Endothelial cell of umbilical vein (primary cell): ENCODE results near the gene ISM2. TPM values are rescaled to one million over a fixed set of nuclear protein-coding genes. Genes with fewer than 3 reads are reported as not detected.

ENCODE experiments used
- BruUV-seq: library from RNA; stranded (reverse); fragments of 400-500 nt; replicated peaks from 2 replicates; lab custom pipeline; 2021; lab: Mats Ljungman, UMichigan
- CTCF ChIA-PET: fragments of 300-600, 350-600 bp; sonication (Branson Sonifier 250); formaldehyde crosslinking; loops from one replicate; lab custom pipeline; 2021; ENCODE audit warnings: antibody characterized with exemption, inconsistent platforms; lab: Charles Lee
- POLR2A ChIA-PET: fragments of 300-600, 350-600 bp; sonication (Branson Sonifier 250); formaldehyde crosslinking; loops from one replicate; lab custom pipeline; 2021; ENCODE audit warnings: antibody characterized with exemption, inconsistent platforms; lab: Charles Lee
- DNase-seq: peaks from one replicate; pipeline ENCODE4 v3.0.0-alpha.2; 2011; ENCODE audit warnings: low read depth, low spot score
- FAIRE-seq: peaks from 2 replicates; lab custom pipeline; 2011; peaks lifted over from hg19 to GRCh38; lab: Jason Lieb, UNC
- H2AFZ ChIP-seq: 2 replicates; pipeline ENCODE4 v1.6.0; 2012; ENCODE audit warnings: low read depth, low read length, control low read depth, inconsistent platforms
- H3K27ac ChIP-seq: 2 replicates; pipeline ENCODE4 v1.5.1; 2011; ENCODE audit warnings: low read depth, mild to moderate bottlenecking, control low read depth, low read length, moderate library complexity; ENCODE audit not compliant: insufficient read depth
- H3K27me3 ChIP-seq, 2 experiments: 2 replicates each; pipeline versions ENCODE4 v1.6.0 to v1.6.1; 2011; ENCODE audit warnings: low read length in 2 of 2, mixed read lengths in 1 of 2; ENCODE audit not compliant: control insufficient read depth in 2 of 2, insufficient read depth in 2 of 2
- H3K36me3 ChIP-seq, 2 experiments: 2 replicates in 1 of 2; 3 replicates in 1 of 2; pipeline ENCODE4 v1.5.1; 2011; ENCODE audit warnings: low read length in 2 of 2, mild to moderate bottlenecking in 1 of 2, moderate library complexity in 1 of 2; ENCODE audit not compliant: control insufficient read depth in 2 of 2, insufficient read depth in 2 of 2; ENCODE audit errors: extremely low read depth in 1 of 2
- H3K4me1 ChIP-seq: 3 replicates; pipeline ENCODE4 v1.5.1; 2011; ENCODE audit warnings: mild to moderate bottlenecking, low read length; ENCODE audit not compliant: control insufficient read depth, insufficient read depth; ENCODE audit errors: extremely low read depth
- H3K4me2 ChIP-seq: 2 replicates; pipeline ENCODE4 v1.6.1; 2011; ENCODE audit warnings: low read length, control low read depth, mixed read lengths; ENCODE audit not compliant: insufficient read depth
- H3K4me3 ChIP-seq, 3 experiments: fragments of 200-600 bp in 1 of 3; sonication (generic), shearing (Covaris generic) in 1 of 3; replicated peaks in 1 of 3; 2 replicates each; pipeline ENCODE4 v1.5.1; 2011 to 2016; ENCODE audit warnings: control low read depth in 3 of 3, low read length in 3 of 3, mild to moderate bottlenecking in 2 of 3, inconsistent platforms in 1 of 3, low read depth in 1 of 3, moderate library complexity in 1 of 3; ENCODE audit not compliant: insufficient read depth in 1 of 3
- H3K79me2 ChIP-seq: 2 replicates; pipeline ENCODE4 v1.6.0; 2012; ENCODE audit warnings: low read length, inconsistent platforms; ENCODE audit not compliant: control insufficient read depth, insufficient read depth
- H3K9ac ChIP-seq: replicated peaks from 2 replicates; pipeline ENCODE3; 2011; ENCODE audit warnings: low read length, control low read depth; ENCODE audit not compliant: insufficient read depth; ENCODE audit errors: extremely low read depth
- H3K9me1 ChIP-seq: replicated peaks from 3 replicates; pipeline ENCODE4 v1.6.0; 2011; ENCODE audit warnings: mild to moderate bottlenecking, low read length; ENCODE audit not compliant: control insufficient read depth, insufficient read depth; ENCODE audit errors: extremely low read depth
- H3K9me3 ChIP-seq: replicated peaks from 2 replicates; pipeline ENCODE4 v1.5.1; 2012; ENCODE audit warnings: low read length, inconsistent platforms; ENCODE audit not compliant: control insufficient read depth, insufficient read depth
- H4K20me1 ChIP-seq: replicated peaks from 2 replicates; pipeline ENCODE3; 2011; ENCODE audit warnings: mild to moderate bottlenecking, low read length; ENCODE audit not compliant: control insufficient read depth, insufficient read depth; ENCODE audit errors: extremely low read depth
- CTCF ChIP-seq, 2 donors: IDR thresholded peaks; 1 replicate in 1 of 2; 2 replicates in 1 of 2; pipeline ENCODE4 v1.5.1; 2011; ENCODE audit warnings: low read length in 2 of 2, mild to moderate bottlenecking in 2 of 2, moderate library complexity in 2 of 2, control low read depth in 1 of 2, inconsistent platforms in 1 of 2, low read depth in 1 of 2; ENCODE audit not compliant: insufficient read depth in 1 of 2; ENCODE audit errors: extremely low read depth in 1 of 2
- FOS ChIP-seq: IDR thresholded peaks from 2 replicates; pipeline ENCODE4 v1.6.1; 2011; ENCODE audit warnings: mild to moderate bottlenecking, low read length, moderate library complexity, borderline replicate concordance; ENCODE audit not compliant: insufficient read depth
- GATA2 ChIP-seq: IDR thresholded peaks from 2 replicates; pipeline ENCODE4 v1.7.0; 2011; ENCODE audit warnings: low read depth, mild to moderate bottlenecking, moderate library complexity, mixed read lengths, low read length; ENCODE audit not compliant: insufficient read length, insufficient read depth
- JUN ChIP-seq: IDR thresholded peaks from 2 replicates; pipeline ENCODE4 v1.6.1; 2011; ENCODE audit warnings: borderline replicate concordance, low read depth; ENCODE audit not compliant: insufficient read length, insufficient read depth
- MYC ChIP-seq: IDR thresholded peaks from one replicate; pipeline ENCODE4 v1.6.1; 2011; ENCODE audit warnings: mild to moderate bottlenecking, low read depth, low read length
- POLR2A ChIP-seq: IDR thresholded peaks from 2 replicates; pipeline ENCODE4 v1.6.1; 2012; ENCODE audit warnings: low read depth, mild to moderate bottlenecking, control low read depth, low read length
- POLR2AphosphoS5 ChIP-seq: IDR thresholded peaks from 2 replicates; pipeline ENCODE4 v1.6.1; 2012; ENCODE audit warnings: low read depth, mild to moderate bottlenecking, control low read depth, low read length, moderate library complexity; ENCODE audit not compliant: insufficient read depth
- dilution Hi-C: fragments of 300-500 bp; cut with MboI; formaldehyde crosslinking; loops from one replicate; pipeline ENCODE4 v1.15.0; 2019; ENCODE audit warnings: low sequenced_read_pairs; ENCODE audit not compliant: extremely low pct_ligation_motif_present
- intact Hi-C: fragments of 100-400 bp; cut with micrococcal nuclease; formaldehyde crosslinking; loops from one replicate; pipeline ENCODE4 v1.10.0; 2022
- polyA plus RNA-seq, 4 experiments: library from polyadenylated mRNA; depleted of rRNA in 3 of 4; stranded (reverse) in 3 of 4; unstranded in 1 of 4; fragments of >200 nt; gene quantifications; 2 replicates each; pipeline versions ENCODE4 v1.2.1 to v1.2.3, GENCODE V29; 2011 to 2012; ENCODE audit warnings: missing spikeins in 1 of 4
- total RNA-seq: library from RNA; stranded (reverse); gene quantifications from 2 replicates; pipeline ENCODE4 v1.2.3, GENCODE V29; 2021
- TF ChIP-seq, protein P1 (sequence below): IDR thresholded peaks from 2 replicates; pipeline ENCODE4 v1.6.1; 2011; ENCODE audit not compliant: insufficient read depth, insufficient read length

ISM2 gene
- total and polyA plus RNA-seq, 2 donors (not counting 3 experiments of a cell fraction or from before 2014, with no cell fraction given): not detected

DNA sequence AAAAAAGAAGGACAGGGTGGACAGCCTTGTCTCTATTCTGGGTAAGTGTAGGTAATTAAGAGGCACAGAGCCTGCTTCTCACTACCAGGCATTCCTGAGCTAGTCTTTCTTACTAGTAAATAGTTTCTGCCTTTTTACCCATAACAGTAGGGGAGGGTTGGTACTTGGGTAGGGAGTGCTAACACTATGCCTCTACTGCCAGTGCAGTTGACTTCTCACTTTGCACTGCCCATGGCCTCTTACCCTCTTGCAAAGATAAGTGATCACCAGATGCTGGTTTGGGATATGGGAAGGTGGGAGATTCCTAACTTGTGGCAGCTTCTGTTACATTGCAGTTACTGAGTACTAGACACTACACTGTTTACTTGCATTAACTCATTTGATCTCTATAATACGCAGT is 29.1 kb downstream of the ISM2 start:
- no peak overlapping the region for H3K9ac ChIP-seq
- DNase-seq (no peak), FAIRE-seq (no peak)
- no peak overlapping the region for H3K27ac ChIP-seq
- BruUV-seq: no TSS peak
- H3K4me2 ChIP-seq: no peak overlapping the region
- peaks cover 15 to 19% of the 10 kb centered on the region in 2 experiments for H3K36me3 ChIP-seq
- H3K4me1 ChIP-seq: no peaks in the 10 kb centered on the region
- H2AFZ ChIP-seq: no peak overlapping the region
- no peak overlapping the region for H3K4me3 ChIP-seq
- ChIA-PET POLR2A (no interaction called here), CTCF (interaction anchor here (0.6 to 2.1 kb wide), 2 partner anchors 10 to 1229 kb away, joined by 3 to 12 read pairs; no protein-coding TSS in a partner anchor)
- intact Hi-C loops (no loop called here), dilution Hi-C loops (no loop called here)
- no peaks in the 10 kb centered on the region for H3K9me1 ChIP-seq
- H4K20me1 ChIP-seq: no peaks in the 10 kb centered on the region
- no peaks in the 10 kb centered on the region for H3K27me3 ChIP-seq
- H3K79me2 ChIP-seq: no peaks in the 10 kb centered on the region
- TF ChIP-seq CTCF (IDR thresholded peaks at IDR 0.05; ENCODE audit: extremely low read depth in 1 of 2, insufficient read depth in 1 of 2, low read depth in 1 of 2, low read length in 2 of 2) (no peak), GATA2 (no peak), POLR2A (no peak), MYC (no peak), JUN (no peak), FOS (no peak), POLR2AphosphoS5 (no peak)
- TF ChIP-seq, protein P1, sequence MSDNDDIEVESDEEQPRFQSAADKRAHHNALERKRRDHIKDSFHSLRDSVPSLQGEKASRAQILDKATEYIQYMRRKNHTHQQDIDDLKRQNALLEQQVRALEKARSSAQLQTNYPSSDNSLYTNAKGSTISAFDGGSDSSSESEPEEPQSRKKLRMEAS: no peak
- H3K9me3 ChIP-seq: no peaks in the 10 kb centered on the region
